WTC11 (cell line): ENCODE data around the gene SYT1. TPM values are rescaled to one million over a fixed set of nuclear protein-coding genes. Genes with fewer than 3 reads are reported as not detected.

ENCODE experiments used
- ATAC-seq: fragments of 200-7000 bp; cut with Tn5 transposase; 2 replicates; pipeline ENCODE4 v1.10.0; 2021; ENCODE audit warnings: mild to moderate bottlenecking, moderate library complexity
- CTCF ChIA-PET: fragments of 300-600 bp; sonication (Branson Sonifier 250); formaldehyde crosslinking; loops from one replicate; lab custom pipeline; 2021; ENCODE audit warnings: antibody characterized with exemption; lab: Charles Lee
- POLR2A ChIA-PET: fragments of 350-600 bp; sonication (Branson Sonifier 250); formaldehyde crosslinking; loops from one replicate; lab custom pipeline; 2021; ENCODE audit warnings: antibody characterized with exemption; lab: Charles Lee
- DNase-seq: peaks from one replicate; pipeline ENCODE4 v3.0.0; 2021; ENCODE audit warnings: low spot score
- H3K27ac Mint-ChIP-seq: 2 replicates; pipeline ENCODE4 v1.8.0; 2021; ENCODE audit warnings: mixed read lengths
- H3K27me3 Mint-ChIP-seq: 2 replicates; pipeline ENCODE4 v1.8.0; 2021; ENCODE audit warnings: low read depth, mild to moderate bottlenecking, moderate library complexity, mixed read lengths
- H3K36me3 Mint-ChIP-seq: 2 replicates; pipeline ENCODE4 v1.8.0; 2021; ENCODE audit warnings: mixed read lengths
- H3K4me1 Mint-ChIP-seq: 2 replicates; pipeline ENCODE4 v1.8.0; 2022; ENCODE audit warnings: mixed read lengths
- H3K4me3 Mint-ChIP-seq: 2 replicates; pipeline ENCODE4 v1.8.0; 2021; ENCODE audit warnings: mild to moderate bottlenecking, moderate library complexity, mixed read lengths
- H3K9me3 Mint-ChIP-seq: 2 replicates; pipeline ENCODE4 v1.8.0; 2021; ENCODE audit warnings: mixed read lengths
- AFF4 ChIP-seq: sonication (generic); formaldehyde crosslinking; IDR thresholded peaks from 2 replicates; pipeline ENCODE4 v1.8.1; 2023; ENCODE audit warnings: mild to moderate bottlenecking, missing genetic modification reagents, borderline replicate concordance
- E2F1 ChIP-seq: sonication (generic); formaldehyde crosslinking; IDR thresholded peaks from 2 replicates; pipeline ENCODE4 v1.8.0; 2022; ENCODE audit warnings: mild to moderate bottlenecking, missing genetic modification reagents
- E2F4 ChIP-seq: sonication (generic); formaldehyde crosslinking; IDR thresholded peaks from 2 replicates; pipeline ENCODE4 v1.8.1; 2022; ENCODE audit warnings: low read depth, mild to moderate bottlenecking, moderate library complexity, missing genetic modification reagents, borderline replicate concordance
- EMX1 ChIP-seq: fragments of 250-450 bp; sonication (Bioruptor Pico); IDR thresholded peaks from 2 replicates; pipeline ENCODE4 v1.8.0; 2021; ENCODE audit warnings: mild to moderate bottlenecking
- HMGXB4 ChIP-seq: sonication (generic); formaldehyde crosslinking; IDR thresholded peaks from 2 replicates; pipeline ENCODE4 v1.8.1; 2023; ENCODE audit warnings: mild to moderate bottlenecking, moderate library complexity, missing genetic modification reagents
- IRF2 ChIP-seq: sonication (generic); formaldehyde crosslinking; IDR thresholded peaks from 2 replicates; pipeline ENCODE4 v1.8.0; 2022; ENCODE audit warnings: low read depth, missing genetic modification reagents, borderline replicate concordance
- JUN ChIP-seq: sonication (generic); formaldehyde crosslinking; IDR thresholded peaks from 2 replicates; pipeline ENCODE4 v1.8.0; 2023; ENCODE audit warnings: mild to moderate bottlenecking, missing genetic modification reagents
- MAX ChIP-seq: sonication (generic); formaldehyde crosslinking; IDR thresholded peaks from 2 replicates; pipeline ENCODE4 v1.8.0; 2022; ENCODE audit warnings: mild to moderate bottlenecking, missing genetic modification reagents
- NFATC4 ChIP-seq: fragments of 250-450 bp; sonication (Bioruptor Pico); IDR thresholded peaks from 2 replicates; pipeline ENCODE4 v1.9.0; 2021; ENCODE audit warnings: mild to moderate bottlenecking
- PRRX2 ChIP-seq: fragments of 250-450 bp; sonication (Bioruptor Pico); IDR thresholded peaks from 2 replicates; pipeline ENCODE4 v1.8.0; 2021; ENCODE audit warnings: mild to moderate bottlenecking
- RELA ChIP-seq: sonication (generic); formaldehyde crosslinking; IDR thresholded peaks from 2 replicates; pipeline ENCODE4 v1.8.1; 2022; ENCODE audit warnings: missing genetic modification reagents, mild to moderate bottlenecking, borderline replicate concordance
- total RNA-seq: library from RNA; stranded (reverse); gene quantifications from 3 replicates; pipeline ENCODE4 v1.2.3, GENCODE V29; 2021
- TF ChIP-seq, protein P1 (sequence below): sonication (generic); formaldehyde crosslinking; IDR thresholded peaks from 2 replicates; pipeline ENCODE4 v1.8.1; 2022; ENCODE audit warnings: mild to moderate bottlenecking, missing genetic modification reagents, moderate library complexity, borderline replicate concordance
- TF ChIP-seq, protein P2 (sequence below): fragments of 250-450 bp; sonication (Bioruptor Pico); IDR thresholded peaks from 2 replicates; pipeline ENCODE4 v1.9.0; 2021; ENCODE audit warnings: mild to moderate bottlenecking, borderline replicate concordance
- TF ChIP-seq, protein P3 (sequence below): fragments of 250-450 bp; sonication (Bioruptor Pico); IDR thresholded peaks from 2 replicates; pipeline ENCODE4 v1.9.0; 2021; ENCODE audit warnings: mild to moderate bottlenecking

Gene SYT1
- total RNA-seq, 1 experiment from 2014 or later: 45.2 TPM

DNA sequence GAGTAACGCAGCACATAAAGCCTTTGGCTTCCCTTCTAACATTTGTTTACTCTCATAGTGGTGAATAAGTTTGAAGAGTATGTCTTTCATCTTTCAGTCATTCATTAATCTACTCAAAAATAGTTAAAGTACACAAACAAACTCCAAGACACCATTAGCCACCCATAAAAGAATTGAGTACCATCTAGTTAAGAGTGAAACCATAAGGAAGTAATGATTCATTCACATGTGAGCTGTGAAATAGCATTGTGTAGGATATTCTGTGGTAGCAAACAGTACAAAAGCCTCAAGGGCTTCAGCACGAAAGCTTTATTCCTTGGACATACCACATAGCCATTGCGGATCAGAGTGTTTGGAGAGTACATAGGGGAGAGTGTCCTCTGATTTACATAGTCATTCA lies 13.9 kb downstream of the SYT1 start:
- no peak for TF ChIP-seq MAX (CRISPR knock-in tag)
- TF ChIP-seq E2F4 (CRISPR knock-in tag): no peak
- TF ChIP-seq IRF2: no peak
- TF ChIP-seq EMX1: no peak
- TF ChIP-seq, protein P1, sequence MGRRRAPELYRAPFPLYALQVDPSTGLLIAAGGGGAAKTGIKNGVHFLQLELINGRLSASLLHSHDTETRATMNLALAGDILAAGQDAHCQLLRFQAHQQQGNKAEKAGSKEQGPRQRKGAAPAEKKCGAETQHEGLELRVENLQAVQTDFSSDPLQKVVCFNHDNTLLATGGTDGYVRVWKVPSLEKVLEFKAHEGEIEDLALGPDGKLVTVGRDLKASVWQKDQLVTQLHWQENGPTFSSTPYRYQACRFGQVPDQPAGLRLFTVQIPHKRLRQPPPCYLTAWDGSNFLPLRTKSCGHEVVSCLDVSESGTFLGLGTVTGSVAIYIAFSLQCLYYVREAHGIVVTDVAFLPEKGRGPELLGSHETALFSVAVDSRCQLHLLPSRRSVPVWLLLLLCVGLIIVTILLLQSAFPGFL (CRISPR knock-in tag): no peak
- TF ChIP-seq PRRX2 (CRISPR knock-in tag): no peak
- no peak for TF ChIP-seq NFATC4 (CRISPR knock-in tag)
- no peak for TF ChIP-seq RELA (CRISPR knock-in tag)
- TF ChIP-seq AFF4 (CRISPR knock-in tag): no peak
- no peak for TF ChIP-seq HMGXB4 (CRISPR knock-in tag)
- TF ChIP-seq, protein P2, sequence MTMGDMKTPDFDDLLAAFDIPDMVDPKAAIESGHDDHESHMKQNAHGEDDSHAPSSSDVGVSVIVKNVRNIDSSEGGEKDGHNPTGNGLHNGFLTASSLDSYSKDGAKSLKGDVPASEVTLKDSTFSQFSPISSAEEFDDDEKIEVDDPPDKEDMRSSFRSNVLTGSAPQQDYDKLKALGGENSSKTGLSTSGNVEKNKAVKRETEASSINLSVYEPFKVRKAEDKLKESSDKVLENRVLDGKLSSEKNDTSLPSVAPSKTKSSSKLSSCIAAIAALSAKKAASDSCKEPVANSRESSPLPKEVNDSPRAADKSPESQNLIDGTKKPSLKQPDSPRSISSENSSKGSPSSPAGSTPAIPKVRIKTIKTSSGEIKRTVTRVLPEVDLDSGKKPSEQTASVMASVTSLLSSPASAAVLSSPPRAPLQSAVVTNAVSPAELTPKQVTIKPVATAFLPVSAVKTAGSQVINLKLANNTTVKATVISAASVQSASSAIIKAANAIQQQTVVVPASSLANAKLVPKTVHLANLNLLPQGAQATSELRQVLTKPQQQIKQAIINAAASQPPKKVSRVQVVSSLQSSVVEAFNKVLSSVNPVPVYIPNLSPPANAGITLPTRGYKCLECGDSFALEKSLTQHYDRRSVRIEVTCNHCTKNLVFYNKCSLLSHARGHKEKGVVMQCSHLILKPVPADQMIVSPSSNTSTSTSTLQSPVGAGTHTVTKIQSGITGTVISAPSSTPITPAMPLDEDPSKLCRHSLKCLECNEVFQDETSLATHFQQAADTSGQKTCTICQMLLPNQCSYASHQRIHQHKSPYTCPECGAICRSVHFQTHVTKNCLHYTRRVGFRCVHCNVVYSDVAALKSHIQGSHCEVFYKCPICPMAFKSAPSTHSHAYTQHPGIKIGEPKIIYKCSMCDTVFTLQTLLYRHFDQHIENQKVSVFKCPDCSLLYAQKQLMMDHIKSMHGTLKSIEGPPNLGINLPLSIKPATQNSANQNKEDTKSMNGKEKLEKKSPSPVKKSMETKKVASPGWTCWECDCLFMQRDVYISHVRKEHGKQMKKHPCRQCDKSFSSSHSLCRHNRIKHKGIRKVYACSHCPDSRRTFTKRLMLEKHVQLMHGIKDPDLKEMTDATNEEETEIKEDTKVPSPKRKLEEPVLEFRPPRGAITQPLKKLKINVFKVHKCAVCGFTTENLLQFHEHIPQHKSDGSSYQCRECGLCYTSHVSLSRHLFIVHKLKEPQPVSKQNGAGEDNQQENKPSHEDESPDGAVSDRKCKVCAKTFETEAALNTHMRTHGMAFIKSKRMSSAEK (CRISPR knock-in tag): no peak
- TF ChIP-seq JUN (CRISPR knock-in tag): no peak
- TF ChIP-seq, protein P3, sequence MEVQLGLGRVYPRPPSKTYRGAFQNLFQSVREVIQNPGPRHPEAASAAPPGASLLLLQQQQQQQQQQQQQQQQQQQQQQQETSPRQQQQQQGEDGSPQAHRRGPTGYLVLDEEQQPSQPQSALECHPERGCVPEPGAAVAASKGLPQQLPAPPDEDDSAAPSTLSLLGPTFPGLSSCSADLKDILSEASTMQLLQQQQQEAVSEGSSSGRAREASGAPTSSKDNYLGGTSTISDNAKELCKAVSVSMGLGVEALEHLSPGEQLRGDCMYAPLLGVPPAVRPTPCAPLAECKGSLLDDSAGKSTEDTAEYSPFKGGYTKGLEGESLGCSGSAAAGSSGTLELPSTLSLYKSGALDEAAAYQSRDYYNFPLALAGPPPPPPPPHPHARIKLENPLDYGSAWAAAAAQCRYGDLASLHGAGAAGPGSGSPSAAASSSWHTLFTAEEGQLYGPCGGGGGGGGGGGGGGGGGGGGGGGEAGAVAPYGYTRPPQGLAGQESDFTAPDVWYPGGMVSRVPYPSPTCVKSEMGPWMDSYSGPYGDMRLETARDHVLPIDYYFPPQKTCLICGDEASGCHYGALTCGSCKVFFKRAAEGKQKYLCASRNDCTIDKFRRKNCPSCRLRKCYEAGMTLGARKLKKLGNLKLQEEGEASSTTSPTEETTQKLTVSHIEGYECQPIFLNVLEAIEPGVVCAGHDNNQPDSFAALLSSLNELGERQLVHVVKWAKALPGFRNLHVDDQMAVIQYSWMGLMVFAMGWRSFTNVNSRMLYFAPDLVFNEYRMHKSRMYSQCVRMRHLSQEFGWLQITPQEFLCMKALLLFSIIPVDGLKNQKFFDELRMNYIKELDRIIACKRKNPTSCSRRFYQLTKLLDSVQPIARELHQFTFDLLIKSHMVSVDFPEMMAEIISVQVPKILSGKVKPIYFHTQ (CRISPR knock-in tag): no peak
- TF ChIP-seq E2F1: no peak
- TF ChIP-seq, all 79 proteins: peak for 0
- peaks cover 60% of the 10 kb centered on the region for H3K4me1 Mint-ChIP-seq
- ChIA-PET POLR2A (interaction anchor here (0.7 kb wide), 1 partner anchor 14 kb away, joined by 4 read pairs; the partner anchor contains the start of gene SYT1), CTCF (no interaction called here)
- ATAC-seq: 0 out of 2 replicates have a peak, but pooled peaks have one; percentile 12
- no peak for DNase-seq
- no peaks in the 10 kb centered on the region for H3K27me3 Mint-ChIP-seq
- peak overlapping the region; percentile 61 for H3K27ac Mint-ChIP-seq
- no peaks in the 10 kb centered on the region for H3K9me3 Mint-ChIP-seq
- no peak overlapping the region for H3K4me3 Mint-ChIP-seq
- peaks cover 8% of the 10 kb centered on the region for H3K36me3 Mint-ChIP-seq
